Measurements from ENCODE around the gene EPHA7.

- no peak for TF ChIP-seq RCOR1 (IDR thresholded peaks at IDR 0.05; ENCODE audit: insufficient replicate concordance, low read length)
- TF ChIP-seq CTCF (conservative IDR thresholded peaks at IDR 0.05; ENCODE audit: low read depth, low read length): no peak
- TF ChIP-seq POLR2A (IDR thresholded peaks at IDR 0.05; ENCODE audit: low read depth, low read length): no peak
- TF ChIP-seq MXI1 (IDR thresholded peaks at IDR 0.05; ENCODE audit: borderline replicate concordance, low read depth, low read length): no peak
- TF ChIP-seq, protein P1, sequence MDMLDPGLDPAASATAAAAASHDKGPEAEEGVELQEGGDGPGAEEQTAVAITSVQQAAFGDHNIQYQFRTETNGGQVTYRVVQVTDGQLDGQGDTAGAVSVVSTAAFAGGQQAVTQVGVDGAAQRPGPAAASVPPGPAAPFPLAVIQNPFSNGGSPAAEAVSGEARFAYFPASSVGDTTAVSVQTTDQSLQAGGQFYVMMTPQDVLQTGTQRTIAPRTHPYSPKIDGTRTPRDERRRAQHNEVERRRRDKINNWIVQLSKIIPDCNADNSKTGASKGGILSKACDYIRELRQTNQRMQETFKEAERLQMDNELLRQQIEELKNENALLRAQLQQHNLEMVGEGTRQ (IDR thresholded peaks at IDR 0.05; ENCODE audit: low read depth, low read length): no peak
- no peak for TF ChIP-seq RAD21 (IDR thresholded peaks at IDR 0.05; ENCODE audit: low read length)
- no peak for TF ChIP-seq RFX5 (IDR thresholded peaks at IDR 0.05; ENCODE audit: low read depth, low read length)
- TF ChIP-seq SMC3 (IDR thresholded peaks at IDR 0.05; ENCODE audit: low read depth, low read length): no peak
- no peak for TF ChIP-seq FOS (IDR thresholded peaks at IDR 0.05; ENCODE audit: low read depth, low read length)
- TF ChIP-seq CEBPB (IDR thresholded peaks at IDR 0.05; ENCODE audit: low read depth, low read length): no peak
- TF ChIP-seq MAFK (IDR thresholded peaks at IDR 0.05; ENCODE audit: low read depth, low read length): no peak
- no peak for TF ChIP-seq BHLHE40 (IDR thresholded peaks at IDR 0.05; ENCODE audit: low read depth, low read length)
- no peak for TF ChIP-seq MAZ (IDR thresholded peaks at IDR 0.05; ENCODE audit: borderline replicate concordance, low read depth, low read length)
Observed at GRCh38 chr6:93209358-93209757, 210.0 kb downstream of the EPHA7 start.
